Head of caudate nucleus (tissue), 42 donors: ENCODE data around the gene UGT2B10.

Experiments
- DNase-seq, 42 donors: peaks; one replicate each; pipeline versions ENCODE4 v3.0.0 to v3.0.0-alpha.2; 2020 to 2021; ENCODE audit warnings: mixed read lengths in 7 of 42
- intact Hi-C: fragments of 100-400 bp; cut with DNase I; formaldehyde crosslinking; loops from one replicate; pipeline ENCODE4 v1.15.0; 2022

Gene UGT2B10

GRCh38 chr4:68865188-68865638, 49.4 kb downstream of the UGT2B10 start:
- intact Hi-C loops, result no loop called here
- DNase-seq, result no peak

GRCh38 chr4:68865760-68866159, 50.0 kb downstream of the UGT2B10 start:
- intact Hi-C loops, result no loop called here
- no peak for DNase-seq

GRCh38 chr4:68869274-68869773, 53.5 kb downstream of the UGT2B10 start:
- DNase-seq, result no peak

GRCh38 chr4:68871809-68872642, 56.2 kb downstream of the UGT2B10 start:
- no peak for DNase-seq

More at GRCh38 chr4:68869274-68869773, 53.5 kb downstream of the UGT2B10 start:
- intact Hi-C loops, result no loop called here

GRCh38 chr4:68872643-68873502, 57.1 kb downstream of the UGT2B10 start:
- no peak for DNase-seq
- intact Hi-C loops, result no loop called here

More at GRCh38 chr4:68871809-68872642, 56.2 kb downstream of the UGT2B10 start:
- intact Hi-C loops, result no loop called here

GRCh38 chr4:68874507-68874906, 58.7 kb downstream of the UGT2B10 start:
- intact Hi-C loops, result no loop called here
- DNase-seq, result no peak

- DNase-seq, result no peak
- intact Hi-C loops, result no loop called here
Measured at GRCh38 chr4:68877555-68877954, 61.8 kb downstream of the UGT2B10 start.

- intact Hi-C loops, result no loop called here
Measured at GRCh38 chr4:68878048-68878447, 62.3 kb downstream of the UGT2B10 start.

More at GRCh38 chr4:68878048-68878447, 62.3 kb downstream of the UGT2B10 start:
- DNase-seq, result no peak
